Coronary artery (tissue), 2 donors: ENCODE data around the gene FASTK.

Experiments
- DNase-seq: peaks from one replicate; pipeline ENCODE4 v3.0.0-alpha.2; 2017; ENCODE audit warnings: low spot score
- H3K27ac ChIP-seq, 2 donors: fragments of 200-600 bp; sonication (generic); one replicate each; pipeline ENCODE4 v1.5.1; 2016 to 2019
- H3K4me3 ChIP-seq: fragments of 200-600 bp; sonication (generic); 2 replicates; pipeline ENCODE4 v1.5.1; 2016; ENCODE audit warnings: mild to moderate bottlenecking, moderate library complexity
- TF ChIP-seq, protein P1 (sequence below): fragments of 200-600 bp; sonication (generic); IDR thresholded peaks from one replicate; pipeline ENCODE4 v1.5.1; 2019; ENCODE audit warnings: antibody characterized with exemption

Gene FASTK

DNA sequence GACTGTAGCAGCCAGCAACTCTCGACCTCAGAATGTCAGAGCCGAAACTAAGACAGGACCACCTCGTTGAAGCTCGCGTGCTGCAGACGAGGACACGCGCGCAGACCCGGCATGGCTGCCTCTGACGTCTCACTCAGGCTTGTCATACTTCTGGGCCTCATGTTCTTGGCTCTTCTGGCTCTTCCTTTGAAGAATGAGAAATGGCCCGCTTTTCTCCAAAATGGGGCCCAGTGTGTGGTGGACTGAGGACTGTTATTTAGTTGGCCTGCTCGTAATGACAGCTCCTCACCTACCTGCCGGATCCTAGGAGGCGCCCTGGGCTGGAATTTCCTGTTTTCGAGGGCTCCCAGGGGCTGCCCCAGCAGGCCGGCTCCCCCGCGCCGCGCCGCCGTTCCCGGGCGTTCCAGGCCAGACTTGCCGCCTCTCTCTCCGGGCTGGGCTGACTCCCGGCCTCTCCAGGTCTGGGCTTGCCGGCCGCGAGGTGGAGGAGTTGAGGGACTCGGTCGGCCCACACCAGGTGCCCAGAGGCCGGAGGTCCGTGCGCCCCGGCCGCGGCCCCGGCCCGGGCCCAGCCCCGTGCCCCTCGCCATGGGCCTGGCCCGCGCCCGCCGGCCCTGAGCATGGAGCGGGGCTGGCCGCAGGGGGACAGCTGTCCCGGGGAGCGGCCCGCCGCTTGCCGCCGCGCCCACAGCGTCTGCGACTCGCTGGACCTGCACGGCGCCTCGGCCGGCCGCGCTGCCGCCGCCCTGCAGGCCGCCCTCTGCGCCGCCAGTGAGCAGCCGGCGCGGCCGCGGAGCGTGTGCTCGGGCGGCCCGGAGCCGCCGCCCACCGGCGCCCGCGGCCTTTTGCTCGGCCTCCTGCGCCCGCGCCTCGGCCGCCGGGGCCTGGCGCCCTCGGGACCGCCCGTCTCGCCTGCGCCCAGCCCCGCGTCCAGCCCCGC, 33.8 kb upstream of the FASTK start:
- DNase-seq = no peak
- Histone ChIP-seq H3K27ac (no peak overlapping the region), H3K4me3 (peak overlapping the region; percentile 64)

DNA sequence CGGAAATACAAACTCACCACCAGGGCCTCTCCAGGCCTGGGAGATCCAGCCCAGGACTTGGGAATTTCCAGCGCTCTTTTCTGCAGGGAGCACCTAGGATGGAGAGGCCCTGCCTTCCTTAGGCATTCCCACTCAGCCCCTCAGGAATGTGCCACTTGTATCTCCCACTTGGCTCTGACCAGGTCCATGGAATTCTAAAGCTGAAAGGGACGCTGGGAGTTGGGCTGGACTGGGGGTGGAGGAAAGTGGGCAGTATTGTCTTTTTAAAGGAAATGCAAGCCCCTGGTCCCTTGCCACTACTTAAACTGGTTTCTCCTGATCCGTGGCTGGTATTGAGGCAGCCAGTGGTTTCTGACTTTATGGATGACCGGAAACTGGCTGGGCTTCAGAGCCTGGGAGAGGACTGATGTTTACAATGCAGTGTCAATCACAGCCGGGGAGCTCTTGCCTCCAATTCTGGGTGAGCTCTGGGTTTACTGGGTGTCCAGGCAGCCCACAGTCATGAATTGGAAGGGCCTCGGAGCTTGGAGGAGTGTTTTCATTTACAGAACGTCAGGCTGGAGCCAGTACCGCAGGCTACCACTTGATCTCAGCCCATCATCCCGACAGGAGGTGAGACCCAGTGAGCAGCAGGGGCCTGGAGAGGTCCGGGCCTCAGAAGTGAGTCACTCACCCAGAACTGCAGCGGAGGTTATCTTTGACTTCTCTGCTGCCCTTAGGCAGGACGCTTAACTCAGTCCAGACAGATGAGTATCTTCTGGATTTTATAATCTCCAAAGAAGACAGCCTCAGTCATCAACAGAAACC, 32.9 kb upstream of the FASTK start:
- no peak overlapping the region for H3K4me3 ChIP-seq
- H3K27ac ChIP-seq = no peak overlapping the region
- no peak for DNase-seq
- TF ChIP-seq, protein P1, sequence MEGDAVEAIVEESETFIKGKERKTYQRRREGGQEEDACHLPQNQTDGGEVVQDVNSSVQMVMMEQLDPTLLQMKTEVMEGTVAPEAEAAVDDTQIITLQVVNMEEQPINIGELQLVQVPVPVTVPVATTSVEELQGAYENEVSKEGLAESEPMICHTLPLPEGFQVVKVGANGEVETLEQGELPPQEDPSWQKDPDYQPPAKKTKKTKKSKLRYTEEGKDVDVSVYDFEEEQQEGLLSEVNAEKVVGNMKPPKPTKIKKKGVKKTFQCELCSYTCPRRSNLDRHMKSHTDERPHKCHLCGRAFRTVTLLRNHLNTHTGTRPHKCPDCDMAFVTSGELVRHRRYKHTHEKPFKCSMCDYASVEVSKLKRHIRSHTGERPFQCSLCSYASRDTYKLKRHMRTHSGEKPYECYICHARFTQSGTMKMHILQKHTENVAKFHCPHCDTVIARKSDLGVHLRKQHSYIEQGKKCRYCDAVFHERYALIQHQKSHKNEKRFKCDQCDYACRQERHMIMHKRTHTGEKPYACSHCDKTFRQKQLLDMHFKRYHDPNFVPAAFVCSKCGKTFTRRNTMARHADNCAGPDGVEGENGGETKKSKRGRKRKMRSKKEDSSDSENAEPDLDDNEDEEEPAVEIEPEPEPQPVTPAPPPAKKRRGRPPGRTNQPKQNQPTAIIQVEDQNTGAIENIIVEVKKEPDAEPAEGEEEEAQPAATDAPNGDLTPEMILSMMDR = no peak

More for the DNA sequence above, 33.8 kb upstream of the FASTK start:
- TF ChIP-seq, protein P1 = no peak

DNA sequence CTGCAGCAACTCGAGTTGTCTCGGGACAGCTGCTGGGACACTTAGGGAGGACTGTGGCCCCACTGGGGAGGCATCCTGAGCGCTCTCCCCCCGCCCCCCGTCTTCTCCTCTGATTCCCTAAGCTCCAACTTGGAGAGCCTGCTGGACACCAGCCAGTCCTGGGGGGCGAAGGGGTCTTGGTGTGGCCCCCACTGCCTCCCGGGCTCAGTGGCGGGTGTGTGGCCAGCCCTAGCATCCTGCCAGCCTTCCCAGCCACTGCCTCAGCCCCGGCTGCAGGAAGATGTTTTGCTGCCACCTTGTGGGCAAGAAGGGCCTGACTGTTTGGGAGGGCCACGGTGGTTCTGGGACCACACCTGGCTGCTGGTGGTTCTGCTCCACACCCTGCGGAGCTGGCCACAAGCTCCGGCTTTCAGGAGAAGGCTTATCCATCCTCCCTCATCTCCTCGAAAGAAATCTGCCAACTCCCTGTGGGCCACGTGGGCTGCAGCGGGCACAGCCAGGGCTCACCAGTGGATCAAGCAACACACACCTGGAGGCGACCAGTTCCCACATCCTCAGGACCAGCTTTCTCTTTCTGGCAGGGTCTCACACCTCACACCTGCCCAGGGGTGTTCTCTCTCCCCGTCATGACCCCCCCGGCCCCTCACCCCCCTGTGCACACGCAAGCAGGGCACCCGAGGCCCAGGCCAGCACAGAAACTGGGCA, 30.5 kb upstream of the FASTK start:
- Histone ChIP-seq H3K4me3 (no peak overlapping the region), H3K27ac (peak overlapping the region in 1 of 2 donors; percentile 7)
- TF ChIP-seq, protein P1 = peak; percentile 91
- no peak for DNase-seq

DNA sequence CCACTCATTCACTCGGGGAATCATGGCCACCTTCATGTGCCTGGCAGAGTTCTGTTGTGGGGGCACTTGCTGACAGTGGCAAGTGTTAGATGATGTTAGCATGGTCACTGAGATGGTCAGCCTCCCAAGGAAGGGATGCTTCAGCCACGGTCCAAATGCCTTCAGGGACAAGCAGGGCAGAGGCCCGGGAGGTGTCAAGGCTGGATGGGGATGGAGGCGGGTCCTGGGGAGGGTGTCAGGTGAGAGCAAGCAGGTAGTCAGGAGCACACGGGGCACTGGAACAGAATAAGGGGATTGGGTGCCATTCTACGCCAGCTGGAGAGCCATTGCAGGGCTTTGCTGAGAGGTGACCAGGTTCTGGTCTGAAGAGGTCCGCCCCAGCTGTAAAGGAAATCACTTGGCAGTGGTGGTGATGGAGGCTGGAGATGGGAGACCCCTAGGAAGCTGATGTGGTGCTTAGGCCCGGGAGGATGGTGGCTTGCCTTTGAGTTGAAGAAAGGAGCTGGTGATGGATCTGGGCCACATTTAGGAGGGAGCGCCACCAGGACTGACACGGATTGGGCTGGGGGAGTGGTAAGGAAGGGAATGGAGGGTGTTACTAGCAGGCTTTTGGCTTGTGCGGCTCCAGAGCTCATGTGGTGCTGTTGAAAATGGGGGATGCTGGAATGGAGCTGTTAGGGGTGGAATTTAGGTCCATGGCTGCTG, 29.8 kb upstream of the FASTK start:
- DNase-seq = no peak
- H3K27ac ChIP-seq = peak overlapping the region in 1 of 2 donors; percentile 7
- TF ChIP-seq, protein P1 = no peak
- no peak overlapping the region for H3K4me3 ChIP-seq

DNA sequence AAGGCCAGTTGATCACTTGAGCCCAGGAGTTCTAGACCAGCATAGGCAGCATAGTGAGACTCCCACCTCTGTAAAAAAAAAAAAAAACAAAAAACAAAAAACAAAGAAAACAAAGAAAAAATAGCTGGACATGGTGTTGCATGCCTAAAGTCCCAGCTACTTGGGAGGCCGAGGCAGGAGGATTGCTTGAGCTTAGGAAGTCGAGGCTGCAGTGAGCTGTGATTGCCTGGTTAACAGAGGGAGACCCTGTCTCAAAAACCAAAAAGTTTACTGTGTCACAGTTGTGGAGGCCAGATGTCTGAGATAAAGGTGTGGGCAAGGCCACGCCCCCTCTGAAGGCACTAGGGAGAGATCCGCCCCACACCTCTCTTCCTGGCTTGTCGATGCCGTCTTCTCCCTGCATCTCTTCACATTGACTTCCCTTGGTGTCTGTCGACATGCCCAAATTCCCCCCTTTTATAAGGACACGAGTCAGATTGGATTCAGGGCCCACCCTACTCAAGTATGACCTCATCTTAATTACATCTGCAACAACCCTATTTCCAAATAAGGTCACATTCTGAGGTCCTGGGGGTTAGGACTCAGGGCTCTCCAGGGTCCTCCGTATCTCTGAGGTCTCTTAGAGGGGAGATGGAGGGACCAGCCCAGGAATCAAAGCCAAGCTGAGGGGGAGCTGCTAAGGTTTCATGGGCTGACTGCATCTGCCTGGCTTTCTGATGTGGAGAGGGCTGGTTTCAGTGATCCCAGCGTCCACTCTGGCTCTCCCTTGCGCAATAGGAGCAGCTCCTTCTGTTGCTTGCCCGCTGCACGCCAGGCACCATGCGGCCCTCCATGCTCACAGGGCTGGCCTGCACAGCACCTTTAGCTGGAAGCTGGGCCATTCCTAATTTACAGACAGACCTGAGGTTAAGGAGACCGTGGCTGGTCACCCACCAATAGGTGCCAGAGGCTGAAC, 28.8 kb upstream of the FASTK start:
- TF ChIP-seq, protein P1 = no peak
- DNase-seq = no peak
- peak overlapping the region in 1 of 2 donors; percentile 1 for H3K27ac ChIP-seq
- no peak overlapping the region for H3K4me3 ChIP-seq
